GM12874 (cell line): Measurements from ENCODE around the gene SIK3.

ENCODE experiments used
- CTCF ChIP-seq: IDR thresholded peaks from 2 replicates; pipeline ENCODE4 v1.5.1; 2011; ENCODE audit warnings: low read depth, mild to moderate bottlenecking, control low read depth, low read length, moderate library complexity; ENCODE audit not compliant: insufficient read depth

SIK3 gene

GRCh38 chr11:117023178-117023577 lies 75.0 kb downstream of the SIK3 start:
- TF ChIP-seq CTCF: no peak

GRCh38 chr11:117022526-117022925 lies 75.7 kb downstream of the SIK3 start:
- TF ChIP-seq CTCF: no peak

- TF ChIP-seq CTCF: no peak
These were observed 77.2 kb downstream of the SIK3 start for GRCh38 chr11:117020869-117021564.

GRCh38 chr11:117020287-117020686 lies 77.9 kb downstream of the SIK3 start:
- no peak for TF ChIP-seq CTCF

GRCh38 chr11:117019871-117020270 lies 78.4 kb downstream of the SIK3 start:
- no peak for TF ChIP-seq CTCF

- no peak for TF ChIP-seq CTCF
These were observed 80.8 kb downstream of the SIK3 start for GRCh38 chr11:117017456-117017855.

- no peak for TF ChIP-seq CTCF
These were observed 81.5 kb downstream of the SIK3 start for GRCh38 chr11:117016747-117017146.
